HEK293T (cell line): ENCODE measurements around the gene HS3ST3A1.

Experiments
- CTCF ChIA-PET: fragments of 350-600 bp; formaldehyde crosslinking; extraction: SDS; loops from one replicate; lab custom pipeline; 2021; ENCODE audit warnings: antibody characterized with exemption, inconsistent platforms; lab: Yijun Ruan, JAX
- POLR2A ChIA-PET: fragments of 350-600 bp; formaldehyde crosslinking; extraction: SDS; loops from one replicate; lab custom pipeline; 2020; ENCODE audit warnings: antibody characterized with exemption, inconsistent platforms; lab: Yijun Ruan, JAX
- DNase-seq: peaks from one replicate; pipeline ENCODE4 v3.0.0; 2012; ENCODE audit warnings: mixed read lengths; ENCODE audit errors: extremely low spot score
- ARNT ChIP-seq: fragments of 450-650 bp; IDR thresholded peaks from 2 replicates; pipeline ENCODE4 v1.6.1; 2017; ENCODE audit warnings: mild to moderate bottlenecking
- BHLHE40 ChIP-seq: fragments of 450-650 bp; IDR thresholded peaks from 2 replicates; pipeline ENCODE4 v1.6.1; 2016; ENCODE audit warnings: mild to moderate bottlenecking, moderate library complexity, borderline replicate concordance
- CTBP1 ChIP-seq: fragments of 450-650 bp; IDR thresholded peaks from 2 replicates; pipeline ENCODE4 v1.6.1; 2016; ENCODE audit warnings: borderline replicate concordance
- ELF4 ChIP-seq: fragments of 450-650 bp; IDR thresholded peaks from 2 replicates; pipeline ENCODE4 v1.6.1; 2017; ENCODE audit warnings: antibody characterized with exemption
- FOXA1 ChIP-seq: fragments of 450-650 bp; IDR thresholded peaks from 2 replicates; pipeline ENCODE4 v1.6.1; 2016; ENCODE audit warnings: mild to moderate bottlenecking
- FOXK2 ChIP-seq: fragments of 450-650 bp; IDR thresholded peaks from 2 replicates; pipeline ENCODE4 v1.6.1; 2016; ENCODE audit warnings: mild to moderate bottlenecking
- FOXM1 ChIP-seq: fragments of 450-650 bp; IDR thresholded peaks from 2 replicates; pipeline ENCODE4 v1.6.1; 2017; ENCODE audit warnings: mild to moderate bottlenecking, borderline replicate concordance
- HDGF ChIP-seq: fragments of 450-650 bp; IDR thresholded peaks from 2 replicates; pipeline ENCODE4 v1.6.1; 2017; ENCODE audit warnings: antibody characterized with exemption, borderline replicate concordance
- L3MBTL2 ChIP-seq: fragments of 450-650 bp; conservative IDR thresholded peaks from 2 replicates; pipeline ENCODE4 v1.6.1; 2016; ENCODE audit warnings: mild to moderate bottlenecking
- LEF1 ChIP-seq: fragments of 450-650 bp; IDR thresholded peaks from 2 replicates; pipeline ENCODE4 v1.6.1; 2017; ENCODE audit warnings: mild to moderate bottlenecking, borderline replicate concordance
- NFRKB ChIP-seq: fragments of 450-650 bp; IDR thresholded peaks from 2 replicates; pipeline ENCODE4 v1.6.1; 2016; ENCODE audit warnings: mild to moderate bottlenecking, moderate library complexity
- SP1 ChIP-seq: fragments of 450-650 bp; IDR thresholded peaks from 2 replicates; pipeline ENCODE4 v1.6.1; 2017
- SUZ12 ChIP-seq: fragments of 450-650 bp; IDR thresholded peaks from 2 replicates; pipeline ENCODE4 v1.6.1; 2016; ENCODE audit warnings: mild to moderate bottlenecking
- TARDBP ChIP-seq: fragments of 450-650 bp; IDR thresholded peaks from 2 replicates; pipeline ENCODE4 v1.6.1; 2016
- ZNF384 ChIP-seq: fragments of 450-650 bp; IDR thresholded peaks from 2 replicates; pipeline ENCODE4 v1.6.1; 2016
- TF ChIP-seq, protein P1 (sequence below): fragments of 450-650 bp; IDR thresholded peaks from 2 replicates; pipeline ENCODE4 v1.6.1; 2016

The HS3ST3A1 gene

DNA sequence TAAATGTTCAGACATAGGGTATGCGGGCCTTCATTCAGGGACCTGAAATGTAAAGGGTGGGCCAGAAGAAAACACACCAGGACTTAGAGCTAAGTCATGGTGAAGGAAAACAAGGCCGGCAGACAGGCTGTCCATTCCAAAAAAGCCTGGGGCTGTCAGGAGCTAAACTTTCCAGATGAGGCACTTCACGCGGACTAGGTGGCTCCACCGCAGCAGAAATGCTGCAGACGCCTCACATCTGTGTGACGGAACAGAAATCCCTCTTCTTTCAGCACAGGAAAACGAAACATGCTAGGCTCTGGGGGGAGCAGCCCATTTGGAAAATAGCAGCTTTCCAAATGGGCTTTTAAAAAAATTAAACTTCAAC lies 88.7 kb downstream of the HS3ST3A1 start:
- DNase-seq = no peak
- ChIA-PET POLR2A (no interaction called here), CTCF (interaction anchor here (0.9 kb wide), 1 partner anchor 10 kb away, joined by 4 read pairs; no protein-coding TSS in a partner anchor)
- TF ChIP-seq L3MBTL2 (no peak), HDGF (no peak), SUZ12 (no peak), ARNT (no peak), TARDBP (no peak), FOXM1 (no peak), CTBP1 (no peak), FOXA1 (no peak), SP1 (no peak), BHLHE40 (no peak)

DNA sequence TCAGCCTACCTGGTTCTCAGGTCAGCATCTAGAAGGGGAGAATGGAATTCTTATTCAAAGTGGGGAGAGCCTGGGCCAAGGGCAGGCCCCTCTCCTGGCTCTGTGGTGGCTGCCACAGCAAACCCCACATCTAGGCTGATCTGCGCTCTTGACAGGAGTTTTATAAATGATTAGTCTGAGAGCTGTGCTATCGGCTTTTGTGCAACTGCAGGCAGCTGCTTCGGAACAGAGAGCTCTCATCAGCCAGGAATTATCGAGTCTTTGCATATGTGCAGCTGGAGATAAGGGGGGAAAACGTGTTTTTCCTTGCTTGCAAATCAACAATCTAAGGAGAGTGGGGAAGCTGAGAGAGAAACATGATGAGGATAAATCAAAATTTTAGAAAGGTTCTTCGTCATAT lies 91.7 kb downstream of the HS3ST3A1 start:
- no peak for DNase-seq
- ChIA-PET CTCF (no interaction called here), POLR2A (no interaction called here)
- no peak for TF ChIP-seq FOXM1
- TF ChIP-seq SUZ12 = no peak
- no peak for TF ChIP-seq HDGF
- TF ChIP-seq NFRKB = no peak
- TF ChIP-seq ELF4 = no peak
- TF ChIP-seq FOXK2 = no peak

DNA sequence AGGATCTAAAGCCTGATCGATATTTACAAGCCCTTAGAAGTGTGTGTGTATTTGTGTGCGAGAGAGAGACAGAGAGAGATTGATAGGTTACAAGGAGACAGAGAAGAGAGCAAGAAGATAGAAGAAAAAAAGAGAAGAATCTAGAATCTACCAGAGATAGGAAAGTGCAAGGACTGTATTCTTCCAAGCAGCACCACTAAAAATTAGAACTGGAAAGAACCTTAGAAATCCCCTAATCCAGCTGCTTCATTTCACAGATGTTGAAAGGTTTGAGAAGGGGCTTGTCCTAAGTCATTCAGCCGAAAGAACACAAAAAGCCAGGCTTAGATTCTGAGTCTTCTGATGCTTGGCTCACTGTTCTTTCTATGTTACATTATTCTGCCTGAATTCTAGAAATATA lies 92.2 kb downstream of the HS3ST3A1 start:
- TF ChIP-seq FOXA1 (no peak), ARNT (no peak), SP1 (no peak), ZNF384 (no peak)
- TF ChIP-seq, protein P1, sequence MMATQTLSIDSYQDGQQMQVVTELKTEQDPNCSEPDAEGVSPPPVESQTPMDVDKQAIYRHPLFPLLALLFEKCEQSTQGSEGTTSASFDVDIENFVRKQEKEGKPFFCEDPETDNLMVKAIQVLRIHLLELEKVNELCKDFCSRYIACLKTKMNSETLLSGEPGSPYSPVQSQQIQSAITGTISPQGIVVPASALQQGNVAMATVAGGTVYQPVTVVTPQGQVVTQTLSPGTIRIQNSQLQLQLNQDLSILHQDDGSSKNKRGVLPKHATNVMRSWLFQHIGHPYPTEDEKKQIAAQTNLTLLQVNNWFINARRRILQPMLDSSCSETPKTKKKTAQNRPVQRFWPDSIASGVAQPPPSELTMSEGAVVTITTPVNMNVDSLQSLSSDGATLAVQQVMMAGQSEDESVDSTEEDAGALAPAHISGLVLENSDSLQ = peak; percentile 46; the same call in 1 of the 2 replicates
- CTCF ChIA-PET = no interaction called here
- POLR2A ChIA-PET = no interaction called here
- DNase-seq = no peak

DNA sequence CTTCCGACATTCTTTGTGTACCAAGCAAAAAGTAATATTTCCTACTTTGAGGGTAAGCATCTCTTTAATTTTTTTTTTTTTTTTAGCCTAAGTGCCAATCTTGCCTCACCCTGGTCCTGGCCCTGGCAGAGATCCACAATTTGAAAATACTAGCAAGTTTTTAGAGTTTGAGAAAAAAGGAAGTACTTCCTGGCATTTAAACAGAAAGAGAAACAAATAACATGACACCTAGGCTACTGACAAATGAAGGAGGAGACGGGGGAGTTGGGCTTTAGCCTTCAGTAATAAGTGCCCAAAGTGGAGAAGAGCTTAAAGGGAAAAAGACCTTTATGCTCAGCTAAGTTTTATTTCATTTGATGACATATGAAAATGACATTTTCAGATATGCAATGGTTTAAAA lies 92.8 kb downstream of the HS3ST3A1 start:
- ChIA-PET POLR2A (no interaction called here), CTCF (no interaction called here)
- TF ChIP-seq ARNT = no peak
- TF ChIP-seq ELF4 = no peak
- no peak for TF ChIP-seq FOXA1
- TF ChIP-seq L3MBTL2 = no peak
- no peak for TF ChIP-seq FOXM1
- TF ChIP-seq NFRKB = no peak
- TF ChIP-seq BHLHE40 = no peak
- TF ChIP-seq ZNF384 = no peak
- no peak for TF ChIP-seq TARDBP
- TF ChIP-seq CTBP1 = no peak
- TF ChIP-seq SUZ12 = no peak
- no peak for TF ChIP-seq HDGF
- TF ChIP-seq LEF1 = no peak
- TF ChIP-seq FOXK2 = no peak
- TF ChIP-seq SP1 = no peak
- TF ChIP-seq, protein P1 = no peak
- DNase-seq = no peak

DNA sequence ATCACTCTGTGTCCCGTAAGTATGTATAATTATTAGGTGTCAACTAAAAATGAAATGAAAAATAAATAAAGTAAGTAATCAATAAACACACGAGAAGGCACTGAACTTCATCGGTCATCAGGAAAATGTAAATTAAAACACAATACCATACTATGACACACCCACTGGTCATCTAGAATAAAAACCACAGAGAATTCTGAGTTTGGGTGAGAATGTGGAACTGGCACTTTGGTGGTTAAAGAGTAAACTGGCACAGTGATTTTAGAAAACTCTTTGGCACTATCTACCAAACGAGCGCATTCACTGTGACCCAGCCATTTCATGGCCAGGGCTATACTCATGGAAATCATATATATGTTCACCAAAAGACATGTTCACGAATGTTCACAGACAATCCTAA lies 98.2 kb downstream of the HS3ST3A1 start:
- CTCF ChIA-PET = no interaction called here
- no peak for DNase-seq
- POLR2A ChIA-PET = no interaction called here
- no peak for TF ChIP-seq L3MBTL2
- TF ChIP-seq BHLHE40 = no peak
- no peak for TF ChIP-seq NFRKB
- TF ChIP-seq SP1 = no peak
- no peak for TF ChIP-seq ELF4
- no peak for TF ChIP-seq TARDBP
- TF ChIP-seq ARNT = no peak

DNA sequence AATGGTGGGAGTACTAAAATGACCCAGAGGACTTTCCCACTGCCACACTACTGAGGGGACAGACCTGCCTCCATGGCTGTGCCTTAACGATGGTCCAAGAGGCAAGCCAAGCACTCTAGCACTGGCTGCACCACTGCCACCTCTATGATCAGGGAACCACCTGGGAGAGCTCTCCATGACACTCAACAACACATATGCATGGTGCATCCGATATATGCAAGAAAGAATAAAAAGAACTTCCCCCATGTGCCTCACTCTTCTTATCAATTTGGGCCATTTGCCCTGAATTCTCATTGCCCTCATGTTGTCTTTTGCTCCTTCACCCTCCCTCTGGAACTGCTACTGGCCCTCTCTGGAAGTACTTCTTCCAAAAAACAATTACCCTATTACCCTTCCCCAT lies 99.5 kb downstream of the HS3ST3A1 start:
- TF ChIP-seq HDGF (no peak), LEF1 (no peak), SUZ12 (no peak), FOXA1 (no peak), TARDBP (no peak)
- CTCF ChIA-PET = no interaction called here
- no peak for DNase-seq
- POLR2A ChIA-PET = no interaction called here

DNA sequence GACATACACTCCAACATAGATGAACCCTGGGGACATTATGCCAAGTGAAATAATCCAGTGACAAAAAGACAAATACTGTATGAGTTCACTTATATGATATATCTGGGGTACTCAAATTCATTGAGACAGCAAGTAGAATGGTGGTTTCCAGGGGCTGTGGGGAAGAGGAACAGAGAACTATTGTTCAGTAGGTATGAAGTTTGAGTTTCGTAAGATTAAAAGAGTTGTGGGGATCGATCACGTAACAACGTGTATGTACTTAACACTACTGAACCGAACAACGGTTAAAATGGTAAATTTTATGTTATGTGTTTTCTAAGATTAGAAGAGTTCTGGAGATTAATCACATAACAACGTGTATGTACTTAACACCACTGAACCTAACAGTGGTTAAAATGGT lies 100.8 kb downstream of the HS3ST3A1 start:
- POLR2A ChIA-PET = no interaction called here
- TF ChIP-seq CTBP1 = no peak
- no peak for TF ChIP-seq FOXK2
- no peak for TF ChIP-seq FOXM1
- no peak for TF ChIP-seq NFRKB
- TF ChIP-seq LEF1 = no peak
- TF ChIP-seq SP1 = no peak
- no peak for TF ChIP-seq ELF4
- no peak for TF ChIP-seq L3MBTL2
- TF ChIP-seq, protein P1 = no peak
- TF ChIP-seq BHLHE40 = no peak
- TF ChIP-seq FOXA1 = no peak
- TF ChIP-seq ARNT = no peak
- DNase-seq = no peak
- CTCF ChIA-PET = no interaction called here
